ENCODE data around the gene TRDMT1.

Gene TRDMT1

GRCh38 chr10:17209881-17210280 lies 8.4 kb upstream of the TRDMT1 start:
- peak in 1 of 4 experiments; percentile 21 for DNase-seq

- no peak for DNase-seq
Measured at GRCh38 chr10:17209302-17209701, 7.8 kb upstream of the TRDMT1 start.

- DNase-seq, result peak in 2 of 4 experiments; percentile 45 to 49
Measured at GRCh38 chr10:17208476-17208875, 7.0 kb upstream of the TRDMT1 start.

GRCh38 chr10:17206210-17206709 lies 4.8 kb upstream of the TRDMT1 start:
- peak; percentile 62 to 87 (median 72) for DNase-seq

GRCh38 chr10:17203416-17203815 lies 1.9 kb upstream of the TRDMT1 start:
- no peak for DNase-seq

GRCh38 chr10:17202999-17203398 lies 1.5 kb upstream of the TRDMT1 start:
- DNase-seq, result no peak

GRCh38 chr10:17202506-17202905 lies 1.0 kb upstream of the TRDMT1 start:
- no peak for DNase-seq

- DNase-seq, result no peak
Measured at GRCh38 chr10:17201794-17202116, 283 bp upstream of the TRDMT1 start.

GRCh38 chr10:17200001-17200911 lies 1.2 kb downstream of the TRDMT1 start:
- DNase-seq, result peak in 3 of 4 experiments; percentile 35 to 72 (median 66)

GRCh38 chr10:17199351-17199804 lies 2.1 kb downstream of the TRDMT1 start:
- DNase-seq, result peak in 2 of 4 experiments; percentile 19 to 45

GRCh38 chr10:17196573-17196972 lies 4.9 kb downstream of the TRDMT1 start:
- DNase-seq, result no peak

GRCh38 chr10:17196045-17196444 lies 5.4 kb downstream of the TRDMT1 start:
- DNase-seq, result no peak

- DNase-seq, result no peak
Measured at GRCh38 chr10:17195083-17195482, 6.4 kb downstream of the TRDMT1 start.

- no peak for DNase-seq
Measured at GRCh38 chr10:17190602-17191001, 10.9 kb downstream of the TRDMT1 start.

GRCh38 chr10:17188644-17189172 lies 12.8 kb downstream of the TRDMT1 start:
- no peak for DNase-seq

GRCh38 chr10:17185873-17186272 lies 15.6 kb downstream of the TRDMT1 start:
- DNase-seq, result no peak

- no peak for DNase-seq
Measured at GRCh38 chr10:17183110-17183509, 18.4 kb downstream of the TRDMT1 start.

GRCh38 chr10:17181751-17182150 lies 19.7 kb downstream of the TRDMT1 start:
- no peak for DNase-seq

- DNase-seq, result no peak
Measured at GRCh38 chr10:17181110-17181509, 20.4 kb downstream of the TRDMT1 start.

GRCh38 chr10:17179002-17179401 lies 22.5 kb downstream of the TRDMT1 start:
- DNase-seq, result peak in 3 of 4 experiments; percentile 19 to 29 (median 26)

- DNase-seq, result no peak
Measured at GRCh38 chr10:17178006-17178405, 23.5 kb downstream of the TRDMT1 start.

GRCh38 chr10:17177014-17177413 lies 24.5 kb downstream of the TRDMT1 start:
- no peak for DNase-seq

- DNase-seq, result peak in 2 of 4 experiments; percentile 14 to 25
Measured at GRCh38 chr10:17176091-17176490, 25.4 kb downstream of the TRDMT1 start.

- peak; percentile 15 to 62 (median 44) for DNase-seq
Measured at GRCh38 chr10:17175551-17175950, 25.9 kb downstream of the TRDMT1 start.
